HuH-7.5 (cell line): ENCODE measurements around the gene LRMDA.
A peak's percentile ranks its signal among the peaks of the same experiment; 100 is the strongest.
"Not testable (repeated sequence)": the region's sequence is repeated elsewhere in the genome, so short reads cannot be mapped to it uniquely, and the experiment has no call there.

Experiments used
- DNase-seq: peaks from one replicate; pipeline ENCODE4 v3.0.0; 2011; ENCODE audit warnings: low spot score

LRMDA gene

GRCh38 chr10:76050291-76050625, 618.8 kb downstream of the LRMDA start:
- DNase-seq: no peak

DNA sequence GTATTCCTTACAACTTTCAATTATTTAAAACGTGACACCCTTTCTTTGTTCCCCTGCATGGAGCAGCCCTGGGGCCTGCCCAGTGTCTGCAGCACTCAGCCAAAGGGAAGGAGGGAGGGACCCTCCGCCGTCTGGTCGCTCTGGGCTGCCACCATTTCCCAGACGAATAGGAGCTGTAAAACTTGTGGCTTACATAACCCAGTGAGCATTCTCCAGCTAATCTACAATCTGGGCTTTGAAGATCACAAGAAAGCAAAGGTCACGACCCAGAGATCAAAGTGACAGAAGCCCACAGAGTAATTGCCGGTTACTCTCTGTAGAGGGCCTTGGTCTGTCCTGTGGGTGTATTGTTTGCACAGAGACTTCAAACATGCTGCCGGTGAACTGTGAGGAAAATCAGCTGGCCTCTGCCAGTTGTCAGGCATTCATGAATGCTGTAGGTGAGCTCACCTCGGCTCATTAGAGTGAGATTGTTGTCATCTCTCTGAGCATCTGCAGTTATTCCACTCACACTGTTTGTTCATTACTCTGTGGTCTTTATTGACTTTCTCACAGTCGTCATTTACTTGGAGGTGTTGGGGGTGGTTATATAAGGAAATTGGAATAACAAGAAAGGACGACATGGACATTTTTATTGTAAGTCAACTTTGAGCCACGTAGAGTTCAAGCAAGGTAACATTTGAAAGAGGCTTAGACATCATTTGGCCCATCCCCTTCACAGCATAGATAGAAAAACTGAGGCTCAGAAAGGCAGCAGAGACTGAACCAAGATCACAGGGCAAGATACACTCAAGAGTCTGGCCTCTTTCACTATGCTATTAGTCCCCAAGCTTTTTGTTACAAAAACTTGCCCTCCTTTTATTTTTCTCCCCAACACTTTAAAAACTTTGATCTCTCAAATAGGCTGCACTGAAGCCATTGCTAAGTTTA, 619.8 kb downstream of the LRMDA start:
- DNase-seq: peak; percentile 41

DNA sequence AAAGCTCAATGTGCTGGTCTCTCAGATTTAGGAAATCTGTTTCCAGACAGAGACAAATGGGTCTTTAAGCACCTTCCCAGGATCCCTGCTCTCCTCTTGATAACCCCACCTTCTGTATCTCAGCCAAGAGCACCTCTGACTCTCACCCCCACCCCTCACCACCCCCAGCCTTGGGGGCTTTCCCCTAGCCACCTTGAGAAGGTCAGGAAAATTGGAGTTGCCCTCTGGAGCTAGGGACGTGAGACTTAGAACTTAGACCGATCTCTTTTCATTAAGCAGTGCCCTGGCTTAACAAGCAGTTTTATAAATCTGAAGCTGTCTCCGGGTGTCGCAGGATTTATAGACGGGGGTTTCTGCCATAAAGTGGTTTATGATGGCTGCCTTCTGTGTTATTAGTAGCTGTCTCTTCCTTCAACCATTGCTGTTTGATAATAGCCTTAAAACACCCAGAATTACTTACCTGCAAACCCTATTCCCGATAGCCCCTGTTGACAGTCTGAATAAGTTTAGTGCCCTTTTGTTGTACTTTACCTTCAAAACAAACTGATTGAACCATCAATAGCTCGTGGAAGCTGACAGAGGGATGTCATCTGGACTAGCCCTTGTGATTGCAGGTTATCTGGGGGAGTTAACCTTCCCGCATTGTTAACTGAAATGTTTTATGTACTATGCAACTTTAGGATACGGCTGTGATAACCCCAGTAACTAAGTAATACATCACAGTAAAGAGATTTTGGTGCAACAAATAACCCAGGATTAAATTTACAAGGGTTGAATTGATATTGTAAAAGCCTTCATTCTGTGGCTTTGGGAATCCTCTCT, 621.5 kb downstream of the LRMDA start:
- DNase-seq: no peak

- no peak for DNase-seq
These were observed 624.0 kb downstream of the LRMDA start for GRCh38 chr10:76055466-76055865.

- DNase-seq: no peak
These were observed 624.5 kb downstream of the LRMDA start for GRCh38 chr10:76055963-76056362.

DNA sequence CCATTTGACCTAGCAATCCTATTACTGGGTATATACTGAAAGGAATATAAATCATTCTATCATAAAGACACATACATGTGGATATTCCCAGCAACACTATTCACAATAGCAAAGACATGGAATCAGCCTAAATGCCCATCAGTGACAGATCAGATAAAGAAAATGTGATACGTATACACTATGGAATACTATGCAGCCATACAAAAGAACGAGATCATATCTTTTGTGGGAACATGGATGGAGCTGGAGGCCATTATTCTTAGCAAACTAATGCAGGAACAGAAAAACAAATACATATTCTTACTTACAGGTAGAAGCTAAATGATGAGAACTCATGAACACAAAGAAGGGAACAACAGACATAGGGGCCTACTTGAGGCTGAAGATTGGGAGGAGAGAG, 629.6 kb downstream of the LRMDA start:
- not testable (repeated sequence) for DNase-seq

DNA sequence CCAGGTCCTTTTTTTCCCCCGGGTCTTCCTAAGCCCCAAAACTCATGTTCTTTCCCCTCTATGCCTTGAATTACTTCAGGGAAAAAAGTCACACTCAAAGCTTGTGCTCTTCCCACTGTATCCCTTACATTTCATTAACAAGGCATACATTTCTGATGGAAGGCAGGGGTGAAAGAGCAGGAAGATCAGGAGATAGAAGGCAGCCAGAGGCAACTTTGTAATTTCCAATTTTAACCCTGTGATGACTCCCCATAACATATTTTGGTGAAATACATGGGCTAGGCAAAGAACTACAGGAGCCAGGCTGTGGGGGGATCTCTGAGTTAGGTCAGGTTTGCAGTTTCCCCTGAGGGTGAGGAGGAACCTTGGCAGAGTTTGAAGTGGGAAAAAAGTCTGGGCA, 635.0 kb downstream of the LRMDA start:
- no peak for DNase-seq

DNA sequence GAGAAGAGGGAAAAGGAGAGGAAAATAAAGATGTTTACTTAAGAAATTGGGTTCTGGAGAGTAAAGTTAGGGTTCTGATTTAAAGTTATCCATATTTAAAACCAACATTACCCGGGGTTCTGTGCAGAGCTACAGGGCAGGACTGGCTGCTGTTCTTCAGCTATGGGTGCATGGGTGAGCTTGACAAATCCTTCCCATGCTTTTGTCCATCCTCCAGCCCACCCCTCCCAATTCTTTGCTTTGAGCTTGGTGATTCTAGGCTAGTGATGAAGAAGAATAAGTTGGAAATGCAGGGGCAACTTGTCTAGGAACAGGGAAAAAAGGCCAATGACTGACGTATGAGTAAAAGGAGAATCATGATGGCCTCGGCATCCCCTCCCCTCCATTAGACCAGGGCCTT, 636.0 kb downstream of the LRMDA start:
- DNase-seq: no peak

GRCh38 chr10:76068856-76069255, 637.4 kb downstream of the LRMDA start:
- no peak for DNase-seq

DNA sequence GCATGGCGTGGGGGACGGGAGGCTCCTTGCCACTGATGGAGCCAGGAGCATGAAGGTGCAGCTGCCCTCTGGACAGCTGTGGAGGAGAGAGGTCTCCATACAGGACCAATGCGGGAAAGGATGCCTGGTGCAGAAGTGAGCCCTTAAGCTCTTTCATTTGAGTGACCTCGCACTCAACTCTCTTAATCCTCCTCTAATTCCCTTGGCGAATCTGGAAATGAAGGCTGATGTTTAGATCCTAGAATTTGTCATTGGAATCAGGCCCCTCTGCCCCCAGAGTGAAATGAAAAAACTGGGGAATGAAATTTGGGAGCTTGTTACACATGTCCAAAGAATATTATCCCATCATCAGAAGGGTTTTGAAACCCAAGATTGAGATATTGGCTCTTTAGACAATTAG, 639.5 kb downstream of the LRMDA start:
- no peak for DNase-seq

DNA sequence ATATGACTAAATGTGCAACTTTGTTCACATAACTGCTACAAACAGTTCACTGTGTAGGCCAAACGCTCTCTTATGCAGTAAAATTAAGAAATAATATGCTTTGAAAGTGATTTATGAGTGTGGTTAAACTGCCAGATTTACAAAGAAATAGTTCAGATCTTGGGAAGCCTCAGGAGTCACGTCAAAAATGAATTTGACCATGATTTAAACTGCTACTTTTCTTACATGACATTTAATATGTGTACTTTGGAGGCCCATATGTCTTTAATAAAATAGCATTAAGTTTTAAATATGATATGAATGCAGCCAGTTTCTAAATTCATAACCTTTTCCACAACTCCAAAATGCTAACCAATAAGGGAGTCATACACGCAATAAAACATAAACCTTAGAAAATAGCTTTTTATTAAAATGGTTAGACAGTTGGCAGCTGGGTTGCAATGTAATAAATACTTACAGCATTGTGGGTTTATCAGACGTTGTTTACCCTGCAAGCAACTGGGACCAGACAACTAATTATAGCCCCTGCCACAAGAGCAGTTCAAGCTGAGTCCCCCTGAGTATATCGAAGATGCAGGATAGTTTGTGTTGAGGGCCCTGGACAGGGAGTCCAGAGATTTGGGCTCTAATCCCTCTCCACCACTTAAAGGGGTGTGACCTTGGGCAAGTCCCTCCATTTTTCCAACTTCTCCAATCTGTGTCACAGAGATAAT, 640.4 kb downstream of the LRMDA start:
- DNase-seq: no peak

DNA sequence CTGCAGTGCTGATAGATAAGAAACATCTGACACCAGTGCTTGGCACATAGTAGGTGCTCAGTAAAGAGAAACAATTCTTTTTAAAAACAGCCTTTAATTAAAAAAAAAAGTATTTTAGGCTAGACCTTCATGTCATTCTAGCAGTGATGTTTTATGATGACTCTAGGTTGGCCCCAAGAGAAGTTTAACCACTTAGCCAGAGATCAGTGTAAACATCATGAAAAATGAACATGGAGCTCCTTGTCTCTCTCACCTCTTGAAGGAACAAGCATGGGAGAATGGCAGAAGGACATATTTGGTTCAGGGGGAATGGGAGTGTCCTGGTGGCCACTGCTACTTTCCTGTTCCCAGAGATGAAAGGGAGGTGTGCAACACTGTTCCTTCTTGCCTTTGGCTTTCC, 641.0 kb downstream of the LRMDA start:
- DNase-seq: no peak

GRCh38 chr10:76073524-76073923, 642.1 kb downstream of the LRMDA start:
- DNase-seq: no peak

- DNase-seq: no peak
These were observed 643.2 kb downstream of the LRMDA start for GRCh38 chr10:76074659-76075058.

GRCh38 chr10:76080451-76080850, 649.0 kb downstream of the LRMDA start:
- DNase-seq: no peak

DNA sequence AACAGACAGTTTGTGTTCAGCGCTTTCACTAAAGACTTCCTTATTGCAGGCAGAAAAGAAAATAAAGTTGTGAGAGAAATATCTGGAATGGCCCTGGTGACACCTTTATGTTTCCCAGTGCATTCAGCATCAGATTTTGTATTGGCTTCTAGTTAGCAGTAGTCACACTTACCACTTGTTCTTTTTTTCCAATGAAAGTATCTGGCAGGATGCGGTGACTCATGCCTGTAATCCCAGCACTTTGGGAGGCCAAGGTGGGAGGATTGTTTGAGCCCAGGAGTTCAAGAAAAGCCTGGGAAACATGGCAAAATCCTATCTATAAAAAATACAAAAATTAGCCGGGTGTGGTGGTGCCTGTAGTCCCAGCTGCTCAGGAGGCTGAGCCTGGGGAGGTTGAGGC, 649.6 kb downstream of the LRMDA start:
- DNase-seq: no peak

DNA sequence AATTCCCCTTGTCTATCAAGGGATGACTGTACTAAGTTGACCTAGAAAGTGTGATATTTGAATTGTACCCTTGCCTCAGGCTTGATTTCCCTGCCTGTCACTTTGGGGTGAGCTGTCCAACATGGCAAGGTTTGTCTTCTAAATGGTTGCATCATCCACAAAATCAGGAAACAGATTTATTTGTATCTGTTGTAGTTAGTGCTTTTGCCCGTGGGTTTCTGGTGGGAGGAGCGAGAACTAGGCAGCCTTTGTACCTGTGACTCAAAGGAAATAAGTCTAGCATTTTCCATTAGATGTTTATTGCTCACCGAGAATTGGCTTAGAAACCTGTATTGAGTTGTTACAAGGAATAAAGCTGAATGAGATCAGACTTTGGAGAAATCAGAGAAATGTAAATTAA, 650.8 kb downstream of the LRMDA start:
- no peak for DNase-seq

- DNase-seq: no peak
These were observed 651.5 kb downstream of the LRMDA start for GRCh38 chr10:76082956-76083355.

DNA sequence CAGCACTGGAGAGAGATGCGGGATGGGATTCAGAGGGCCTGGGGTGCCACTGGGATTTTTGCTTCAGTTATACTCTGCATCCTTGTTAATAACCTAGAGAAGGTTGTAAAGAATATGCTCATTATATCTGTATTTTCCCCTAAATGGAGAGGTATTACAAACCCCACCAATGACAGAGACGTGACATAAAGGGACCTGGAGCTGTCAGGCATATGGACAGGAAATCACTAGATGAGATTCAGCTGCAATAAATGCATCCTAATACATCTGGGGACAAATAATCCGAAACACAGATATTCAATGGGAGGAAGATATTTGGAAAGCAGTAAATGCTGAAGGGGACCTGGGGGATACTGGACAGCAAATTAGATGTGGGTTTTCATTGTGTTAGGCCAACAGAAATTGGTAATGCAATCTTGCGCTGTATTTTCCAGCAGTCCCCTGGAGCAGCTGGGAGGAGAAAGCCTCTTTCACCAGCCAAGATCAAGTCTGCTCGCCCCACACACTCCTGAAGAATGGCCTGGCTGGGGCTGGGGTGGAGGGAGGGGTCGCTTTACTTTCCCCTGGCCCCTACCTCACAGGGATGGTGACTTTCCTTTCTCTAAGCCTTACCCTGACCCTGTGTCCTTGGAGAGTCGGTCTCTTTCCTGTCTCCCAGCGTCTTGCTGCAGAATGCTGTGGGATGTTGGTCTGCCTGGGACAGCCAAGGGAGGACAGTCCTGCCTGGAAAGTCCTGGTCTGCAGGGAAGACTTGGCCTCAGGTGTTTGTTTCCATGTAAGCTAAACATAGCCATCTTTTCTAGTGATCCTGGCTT, 653.8 kb downstream of the LRMDA start:
- DNase-seq: no peak

DNA sequence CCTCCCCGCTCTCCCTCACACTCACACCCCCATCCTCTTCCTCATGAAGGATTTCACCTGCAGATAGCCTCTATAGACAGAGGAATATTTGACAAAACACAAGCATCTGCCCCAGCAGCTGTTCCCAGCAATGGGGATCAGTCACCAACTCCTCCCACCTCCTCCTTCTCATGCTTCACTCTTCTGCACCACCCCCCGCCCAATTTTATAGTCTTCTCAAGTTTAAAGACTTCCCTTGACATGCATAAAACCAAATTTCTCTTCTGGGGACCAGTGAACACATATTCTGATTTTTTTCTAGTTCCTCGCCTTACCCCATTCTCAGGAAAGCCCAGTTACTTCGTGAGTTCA, 654.4 kb downstream of the LRMDA start:
- DNase-seq: no peak

DNA sequence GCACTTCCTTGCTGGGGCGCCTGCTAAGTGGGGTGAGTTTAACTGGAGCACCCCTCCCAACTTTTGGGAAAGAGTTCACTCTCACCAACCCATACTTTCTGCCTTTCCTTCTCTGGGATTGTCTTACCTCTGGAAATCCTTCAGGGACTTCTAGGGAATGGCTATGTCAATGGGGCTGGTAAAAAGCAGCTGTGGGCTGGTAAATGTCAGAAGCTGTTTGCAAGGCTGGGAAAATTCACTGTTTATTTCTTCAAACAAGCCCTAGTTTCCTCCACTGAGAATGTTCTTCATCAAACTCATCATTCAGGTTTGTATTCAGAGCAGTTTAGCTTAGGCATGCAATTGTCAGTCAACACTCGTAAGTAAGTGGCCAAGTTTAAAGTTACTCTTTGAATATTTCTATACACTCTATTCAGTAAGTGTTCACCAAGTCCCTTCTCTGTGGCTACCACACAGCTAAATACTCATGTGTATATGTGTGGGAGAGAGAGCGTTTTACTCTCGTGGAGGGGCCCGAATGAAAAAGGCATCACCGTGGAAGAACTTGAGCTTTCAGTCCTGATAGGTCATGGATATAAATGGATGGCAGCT, 654.8 kb downstream of the LRMDA start:
- no peak for DNase-seq
